ENCODE results near the gene ATP5F1D. TPM values are rescaled to one million over a fixed set of nuclear protein-coding genes. Genes with fewer than 3 reads are reported as not detected.

The ATP5F1D gene
- total and polyA plus RNA-seq, 2 of the 13 experiments (the other 11 are each of a cell fraction or from before 2014, with no cell fraction given): 39.4 to 78.7 TPM

DNA sequence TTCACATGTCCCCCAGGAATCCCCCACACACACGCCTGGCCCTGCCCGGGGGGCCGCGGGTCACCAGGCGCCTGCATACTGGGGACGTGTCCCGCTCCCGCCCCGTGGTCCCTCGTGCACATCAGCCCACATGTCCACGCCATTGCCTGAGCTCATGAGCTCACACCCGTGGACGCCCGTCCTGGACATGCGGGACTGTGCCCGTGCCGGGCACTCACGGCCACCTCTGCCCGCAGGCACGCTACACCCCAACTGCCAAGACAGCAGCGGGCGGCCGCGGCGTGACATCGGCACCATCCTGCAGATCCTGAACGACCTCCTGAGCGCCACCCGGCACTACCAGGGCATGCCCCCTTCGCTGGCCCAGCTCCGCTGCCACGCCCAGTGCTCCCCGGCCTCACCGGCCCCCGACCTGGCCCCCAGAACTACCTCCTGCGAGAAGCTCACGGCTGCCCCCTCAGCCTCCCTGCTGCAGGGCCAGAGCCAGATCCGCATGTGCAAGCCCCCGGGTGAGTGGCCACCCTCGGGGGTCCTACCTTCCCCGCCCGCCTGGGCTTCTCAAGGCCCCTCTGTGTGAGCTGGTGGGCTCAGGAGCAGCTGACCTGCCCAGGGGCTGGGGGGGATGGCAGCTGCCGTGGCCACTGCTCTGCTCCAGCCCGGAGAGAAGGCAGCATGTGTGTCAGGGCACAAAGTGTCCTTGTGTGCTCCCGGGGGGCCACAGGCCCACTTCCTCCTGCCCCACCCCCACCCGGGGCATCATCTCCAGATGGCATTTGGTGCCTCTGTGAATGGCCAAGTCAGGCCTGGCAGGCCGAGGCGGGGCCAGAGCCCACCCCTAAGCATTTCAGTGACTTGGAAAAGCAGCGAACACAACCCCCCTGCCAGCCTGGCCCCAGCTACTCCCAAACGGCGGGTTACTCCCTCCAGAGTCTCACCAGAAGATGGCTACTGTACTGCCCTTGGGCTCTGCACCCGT, 13.9 kb downstream of the ATP5F1D start:
- Histone ChIP-seq H3K27ac (ENCODE audit: extremely low read length, insufficient read depth, low read length) (peak overlapping the region; percentile 94), H2AFZ (ENCODE audit: low read length) (no peak overlapping the region), H3K27me3 (ENCODE audit: control insufficient read depth in 1 of 2, insufficient read depth in 2 of 2, low read length in 2 of 2) (no peaks in the 10 kb centered on the region; a peak in 1 of 5 replicates), H4K20me1 (ENCODE audit: insufficient read depth, low read length) (peaks cover 64% of the 10 kb centered on the region; the same call in 1 of the 2 replicates), H3K79me2 (ENCODE audit: insufficient read depth, low read length) (peaks cover 31% of the 10 kb centered on the region), H3K4me3 (replicated peaks in 1 of 3; ENCODE audit: insufficient read depth in 1 of 3, low read depth in 2 of 3, low read length in 3 of 3) (no peak overlapping the region; a peak in 1 of 6 replicates), H3K4me2 (ENCODE audit: low read depth, low read length) (0 out of 2 replicates have a peak overlapping the region, but pooled peaks have one; percentile 14), H3K9ac (ENCODE audit: insufficient read depth, low read depth, low read length) (no peak overlapping the region), H3K36me3 (replicated peaks in 1 of 2; ENCODE audit: control insufficient read depth in 1 of 2, insufficient read depth in 2 of 2, low read length in 2 of 2) (peaks cover 18 to 48% of the 10 kb centered on the region in 2 experiments), H3K9me3 (ENCODE audit: low read length) (no peaks in the 10 kb centered on the region), H3K4me1 (ENCODE audit: insufficient read depth, low read length) (peaks cover 72% of the 10 kb centered on the region)
- intact Hi-C loops (cut with micrococcal nuclease; ENCODE audit: unreplicated experiment): no loop called here
- POLR2A ChIA-PET: interaction anchor here (12.8 to 13.7 kb wide), 2 partner anchors 9 to 12 kb away, joined by 464 to 668 read pairs; partner anchors contain the start of genes ATP5F1D and CIRBP
- BruUV-seq (replicated peaks): no TSS peak
- CTCF ChIA-PET (ENCODE audit: low intra/inter-chr PET ratio, low total read pairs): no interaction called here
- ATAC-seq (no peak), FAIRE-seq (no peak), DNase-seq (ENCODE audit: low spot score) (no peak)
- WGBS (ENCODE audit: low lambda C conversion rate): 93% methylated on average over 21 of the region's 52 CpGs
- in situ Hi-C loops (cut with HindIII; ENCODE audit: extremely low pct_ligation_motif_present, low pct_unique_long_range_greater_than_20kb): no loop called here
- TF ChIP-seq HNRNPL (IDR thresholded peaks at IDR 0.05; ENCODE audit: low read depth, low read length) (peak; percentile 90), AGO2 (optimal IDR thresholded peaks at IDR 0.05; ENCODE audit: low read depth, low read length) (peak; percentile 99), ZBTB38 (CRISPR knock-in tag; IDR thresholded peaks at IDR 0.05) (0 out of 2 replicates have a peak, but pooled peaks have one; percentile 19), ZNF33A (CRISPR knock-in tag; IDR thresholded peaks at IDR 0.05; ENCODE audit: borderline replicate concordance) (no peak), ZNF577 (CRISPR knock-in tag; IDR thresholded peaks at IDR 0.05; ENCODE audit: borderline replicate concordance, low read depth) (no peak), ZNF142 (CRISPR knock-in tag; IDR thresholded peaks at IDR 0.05) (no peak), RBAK (CRISPR knock-in tag; IDR thresholded peaks at IDR 0.05) (no peak), RBFOX2 (IDR thresholded peaks at IDR 0.05; ENCODE audit: low read depth, low read length) (peak; percentile 96), RBM22 (optimal IDR thresholded peaks at IDR 0.05; ENCODE audit: low read length) (peak; percentile 87), HNRNPK (IDR thresholded peaks at IDR 0.05; ENCODE audit: low read depth, low read length, poor library complexity, severe bottlenecking) (peak; percentile 15), RXRA (CRISPR knock-in tag; IDR thresholded peaks at IDR 0.05) (0 out of 2 replicates have a peak, but pooled peaks have one; percentile 35), SRSF9 (IDR thresholded peaks at IDR 0.05; ENCODE audit: borderline replicate concordance, insufficient read depth, low read depth, low read length, poor library complexity, severe bottlenecking) (no peak), POLR2AphosphoS2 (IDR thresholded peaks at IDR 0.05; ENCODE audit: low read depth, low read length) (peak; percentile 50; the same call in 1 of the 2 replicates), ZNF607 (CRISPR knock-in tag; IDR thresholded peaks at IDR 0.05; ENCODE audit: borderline replicate concordance) (peak; percentile 44; the same call in 1 of the 2 replicates), PAX8 (CRISPR knock-in tag; IDR thresholded peaks at IDR 0.05; ENCODE audit: borderline replicate concordance) (no peak), EP300 (IDR thresholded peaks at IDR 0.05; ENCODE audit: low read depth in 2 of 2, low read length in 2 of 2) (no peak), EP300 (CRISPR knock-in tag; IDR thresholded peaks at IDR 0.05; ENCODE audit: borderline replicate concordance) (no peak)

Data from HepG2 (cell line).